Activated CD4-positive, alpha-beta T cell treated with anti-CD3 and anti-CD28 coated beads, Interleukin-2, amount 50 U/mL, for 48 hours (primary cell): Measurements from ENCODE around the gene TRIM71.

Experiments used
- DNase-seq, 2 experiments: peaks; one replicate each; pipeline ENCODE4 v3.0.0-alpha.2; 2020

The TRIM71 gene

DNA sequence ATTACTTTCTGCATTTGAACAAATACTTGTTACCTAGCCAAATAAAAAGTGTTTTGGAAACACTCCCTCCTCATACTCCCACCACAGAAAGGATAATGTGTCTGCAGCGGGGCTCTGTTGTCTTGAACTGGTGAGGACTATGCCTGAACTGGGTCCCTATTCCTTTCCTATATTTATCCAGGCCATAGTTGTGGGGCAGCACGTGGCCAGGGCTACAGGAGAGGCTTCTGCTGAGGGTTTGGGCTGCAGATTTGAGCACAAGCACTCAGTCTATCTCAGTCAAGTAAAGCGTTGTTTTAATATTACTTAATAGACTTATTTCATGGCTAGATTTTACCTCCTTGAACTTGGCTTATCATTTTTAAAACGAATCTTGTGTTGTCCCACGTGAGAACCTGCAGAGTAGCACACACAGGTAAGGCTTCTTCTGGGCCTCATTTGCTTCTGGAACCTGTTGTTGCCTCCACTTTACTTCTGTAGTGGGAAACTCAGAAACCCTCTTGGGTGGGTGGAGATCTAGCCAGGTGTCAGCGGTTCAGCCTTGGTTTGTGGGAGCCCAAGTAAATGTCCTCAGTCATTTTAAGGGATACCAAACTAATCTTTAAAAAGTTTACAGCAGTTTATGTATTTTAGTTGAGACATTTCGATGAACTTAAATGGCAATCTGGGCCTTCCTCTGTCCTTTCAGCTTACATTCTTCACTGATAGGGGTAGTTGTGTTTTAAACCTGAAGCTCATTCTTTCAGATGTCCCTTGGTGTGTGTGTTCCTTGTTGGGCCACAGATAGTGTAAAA lies 51.1 kb downstream of the TRIM71 start:
- DNase-seq = no peak

DNA sequence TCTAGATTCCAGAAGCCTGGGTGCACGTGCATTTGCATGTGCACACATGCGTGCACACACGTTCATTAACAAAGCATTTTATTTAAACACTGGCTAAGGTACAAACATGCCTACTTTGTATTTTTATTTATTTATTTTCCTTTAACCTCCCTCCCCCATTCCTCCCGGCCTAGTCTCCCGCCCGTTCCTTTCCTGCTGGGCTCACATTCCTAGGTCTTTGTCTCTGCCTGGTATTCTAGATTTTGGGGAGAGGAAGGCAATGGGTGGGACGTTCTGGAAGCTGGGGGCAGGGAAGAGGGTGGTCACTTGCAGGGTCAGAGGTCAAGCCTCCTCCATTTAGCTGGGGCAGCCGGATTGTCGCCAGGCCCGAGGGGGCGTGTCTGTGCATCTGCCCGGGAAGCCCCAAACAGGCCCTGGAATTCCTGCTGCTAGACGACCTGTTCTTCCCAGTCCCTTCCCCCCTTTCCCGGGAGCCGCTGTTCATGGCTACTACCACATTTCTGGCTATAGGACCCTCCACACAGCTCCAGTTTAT lies 51.8 kb downstream of the TRIM71 start:
- no peak for DNase-seq

DNA sequence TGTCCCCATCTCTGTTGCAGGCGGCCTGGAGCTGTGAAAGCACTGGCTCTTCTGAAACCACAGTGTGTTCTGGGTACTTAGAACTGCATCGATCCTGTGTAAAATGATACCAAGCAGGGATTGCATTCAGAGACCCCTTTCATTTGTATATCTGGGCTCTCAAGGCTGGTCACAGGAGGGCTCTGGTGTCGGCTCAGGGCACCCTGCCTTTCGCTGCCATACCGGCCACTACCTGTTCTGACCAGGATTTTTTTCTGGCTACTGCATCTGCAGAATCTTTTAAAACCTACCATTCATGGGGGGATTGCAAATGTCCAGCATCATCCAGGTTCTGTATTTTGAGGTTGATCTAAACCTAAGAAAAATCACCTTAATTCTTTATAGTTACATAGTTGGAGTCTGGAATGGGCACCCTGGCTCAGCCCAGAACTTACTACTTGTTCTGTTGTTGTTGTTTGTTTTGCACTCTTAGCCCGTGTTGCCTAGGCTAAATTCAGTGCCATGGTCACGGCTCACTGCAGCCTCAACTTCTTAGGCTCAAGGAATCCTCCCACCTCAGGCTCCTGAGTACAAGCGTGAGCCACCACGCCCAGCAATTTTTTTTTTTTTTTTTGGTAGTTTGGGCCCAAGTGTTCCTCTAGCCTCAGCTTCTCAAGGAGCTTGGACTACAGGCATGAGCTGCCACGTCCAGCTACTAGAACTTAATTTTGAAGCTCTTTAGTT lies 52.7 kb downstream of the TRIM71 start:
- DNase-seq = no peak

GRCh38 chr3:32871273-32871672 lies 53.5 kb downstream of the TRIM71 start:
- DNase-seq = no peak

- DNase-seq = no peak
Measured at GRCh38 chr3:32872487-32873382, 54.9 kb downstream of the TRIM71 start.

- DNase-seq = no peak
Measured at GRCh38 chr3:32873531-32874130, 55.8 kb downstream of the TRIM71 start.

DNA sequence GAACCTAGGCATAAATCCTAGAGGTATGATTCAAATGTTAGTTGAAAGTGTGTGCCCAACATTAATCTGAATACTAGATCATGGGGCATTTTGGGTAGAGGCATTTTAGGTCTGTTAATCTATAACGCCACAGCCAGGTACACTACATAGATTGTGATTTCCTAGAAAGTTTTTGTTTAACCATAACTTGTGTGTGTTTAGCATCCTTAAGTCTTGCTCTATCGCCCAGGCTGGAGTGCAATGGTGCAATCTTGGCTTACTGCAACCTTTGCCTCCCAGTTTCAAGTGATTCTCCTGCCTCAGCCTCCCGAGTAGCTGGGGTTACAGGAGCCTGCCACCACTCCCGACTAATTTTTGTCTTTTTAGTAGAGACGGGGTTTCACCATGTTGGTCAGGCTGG lies 59.1 kb downstream of the TRIM71 start:
- DNase-seq = no peak

- no peak for DNase-seq
Measured at GRCh38 chr3:32877598-32877997, 59.8 kb downstream of the TRIM71 start.

GRCh38 chr3:32880225-32880624 lies 62.4 kb downstream of the TRIM71 start:
- no peak for DNase-seq

DNA sequence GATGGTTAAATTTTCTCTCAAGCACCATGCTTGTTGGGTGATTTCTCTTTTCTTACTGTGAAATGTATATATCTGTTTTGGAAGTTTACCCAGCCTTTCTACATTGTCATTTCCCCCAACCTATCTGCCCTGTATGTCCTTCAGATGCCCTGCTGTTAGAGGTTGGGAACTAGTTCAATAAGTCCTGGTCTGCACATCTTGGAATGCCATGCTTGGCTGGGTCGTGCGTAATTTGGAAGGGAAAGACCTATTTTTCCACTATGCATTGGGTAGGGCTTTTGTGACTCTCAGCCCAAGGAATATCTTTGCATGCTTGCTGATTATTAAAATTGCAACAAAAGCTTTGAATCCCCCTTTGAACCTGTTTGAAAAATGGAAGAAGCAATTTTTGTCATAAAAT lies 63.8 kb downstream of the TRIM71 start:
- DNase-seq = no peak

- no peak for DNase-seq
Measured at GRCh38 chr3:32882189-32882588, 64.4 kb downstream of the TRIM71 start.

- peak in 1 of 2 experiments; percentile 19 for DNase-seq
Measured at GRCh38 chr3:32882603-32883025, 64.8 kb downstream of the TRIM71 start.

GRCh38 chr3:32883817-32884216 lies 66.0 kb downstream of the TRIM71 start:
- no peak for DNase-seq

GRCh38 chr3:32884591-32884990 lies 66.8 kb downstream of the TRIM71 start:
- no peak for DNase-seq

DNA sequence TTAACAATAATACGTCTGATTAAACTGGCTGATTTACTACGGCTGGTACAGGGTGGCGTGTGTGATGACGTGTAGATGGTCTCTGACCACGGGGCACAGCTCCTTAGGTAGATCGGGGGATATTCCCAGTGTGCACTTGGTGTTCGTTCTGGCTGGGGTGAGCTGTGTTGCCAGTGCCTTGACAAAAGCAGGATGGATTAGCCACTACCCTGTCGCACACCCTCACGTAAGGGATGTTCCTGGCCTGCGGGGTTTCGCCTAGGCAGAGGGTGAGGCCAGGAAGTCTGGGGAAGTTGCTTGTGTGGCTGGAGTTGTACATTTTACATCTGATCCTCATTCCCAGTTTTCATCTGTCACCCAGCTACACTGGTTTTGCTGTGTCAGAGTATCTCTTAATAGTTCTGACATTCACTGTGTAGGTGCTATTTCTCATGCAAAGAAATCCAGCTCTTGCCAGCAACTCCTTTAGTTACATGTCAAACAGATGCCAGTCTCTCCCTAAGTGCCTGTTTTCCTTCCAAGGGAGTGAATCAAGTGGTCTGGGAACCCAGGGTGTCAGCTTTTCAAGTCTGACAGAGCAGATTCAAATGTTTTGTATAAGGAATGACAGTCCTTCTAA lies 67.6 kb downstream of the TRIM71 start:
- no peak for DNase-seq

GRCh38 chr3:32886296-32886695 lies 68.5 kb downstream of the TRIM71 start:
- no peak for DNase-seq

DNA sequence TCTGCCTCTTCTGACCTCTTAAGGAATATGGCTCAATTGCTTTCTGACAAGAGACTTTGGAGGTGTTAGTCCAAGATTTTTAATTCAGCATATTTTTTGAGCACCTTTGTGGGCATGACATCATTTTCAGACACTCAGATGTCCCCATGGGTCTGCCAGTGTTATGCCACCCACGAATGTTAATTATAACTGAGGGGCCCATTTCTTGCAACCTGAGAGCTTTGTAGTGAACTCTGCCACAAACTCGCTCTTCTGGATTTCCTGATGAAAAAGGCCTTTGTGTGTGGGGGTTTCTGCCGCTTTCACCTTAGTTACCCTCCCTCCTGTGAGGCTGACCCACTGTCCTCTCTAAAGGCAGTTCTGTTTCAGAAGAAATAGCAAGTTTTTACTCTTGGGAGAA lies 69.1 kb downstream of the TRIM71 start:
- DNase-seq = no peak

GRCh38 chr3:32888739-32889138 lies 70.9 kb downstream of the TRIM71 start:
- no peak for DNase-seq

DNA sequence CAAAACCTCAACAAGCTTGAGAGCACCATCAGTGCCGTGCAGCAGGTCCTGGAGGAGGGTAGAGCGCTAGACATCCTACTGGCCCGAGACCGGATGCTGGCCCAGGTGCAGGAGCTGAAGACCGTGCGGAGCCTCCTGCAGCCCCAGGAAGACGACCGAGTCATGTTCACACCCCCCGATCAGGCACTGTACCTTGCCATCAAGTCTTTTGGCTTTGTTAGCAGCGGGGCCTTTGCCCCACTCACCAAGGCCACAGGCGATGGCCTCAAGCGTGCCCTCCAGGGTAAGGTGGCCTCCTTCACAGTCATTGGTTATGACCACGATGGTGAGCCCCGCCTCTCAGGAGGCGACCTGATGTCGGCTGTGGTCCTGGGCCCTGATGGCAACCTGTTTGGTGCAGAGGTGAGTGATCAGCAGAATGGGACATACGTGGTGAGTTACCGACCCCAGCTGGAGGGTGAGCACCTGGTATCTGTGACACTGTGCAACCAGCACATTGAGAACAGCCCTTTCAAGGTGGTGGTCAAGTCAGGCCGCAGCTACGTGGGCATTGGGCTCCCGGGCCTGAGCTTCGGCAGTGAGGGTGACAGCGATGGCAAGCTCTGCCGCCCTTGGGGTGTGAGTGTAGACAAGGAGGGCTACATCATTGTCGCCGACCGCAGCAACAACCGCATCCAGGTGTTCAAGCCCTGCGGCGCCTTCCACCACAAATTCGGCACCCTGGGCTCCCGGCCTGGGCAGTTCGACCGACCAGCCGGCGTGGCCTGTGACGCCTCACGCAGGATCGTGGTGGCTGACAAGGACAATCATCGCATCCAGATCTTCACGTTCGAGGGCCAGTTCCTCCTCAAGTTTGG lies 72.9 kb downstream of the TRIM71 start:
- DNase-seq = no peak

- DNase-seq = no peak
Measured at GRCh38 chr3:32891365-32891764, 73.6 kb downstream of the TRIM71 start.
